Mesothelial cell of epicardium (in vitro differentiated cells): Measurements from ENCODE around the gene P4HA1. TPM values are rescaled to one million over a fixed set of nuclear protein-coding genes. Genes with fewer than 3 reads are reported as not detected.

Experiments
- DNase-seq, 2 experiments: peaks; one replicate each; pipeline ENCODE4 v3.0.0; 2021; ENCODE audit warnings: low spot score in 2 of 2; ENCODE audit not compliant: unreplicated experiment in 2 of 2
- H3K27ac Mint-ChIP-seq: 2 replicates; pipeline ENCODE4 v1.8.0; 2021; ENCODE audit warnings: mixed read lengths
- H3K27me3 Mint-ChIP-seq: 2 replicates; pipeline ENCODE4 v1.8.0; 2021; ENCODE audit warnings: low read depth, mixed read lengths
- H3K36me3 Mint-ChIP-seq: 2 replicates; pipeline ENCODE4 v1.8.0; 2021; ENCODE audit warnings: mixed read lengths
- H3K4me1 Mint-ChIP-seq: 2 replicates; pipeline ENCODE4 v1.8.0; 2021; ENCODE audit warnings: mixed read lengths
- H3K4me3 Mint-ChIP-seq: 2 replicates; pipeline ENCODE4 v1.8.0; 2021; ENCODE audit warnings: mild to moderate bottlenecking, moderate library complexity, mixed read lengths
- H3K9me3 Mint-ChIP-seq: 2 replicates; pipeline ENCODE4 v1.8.0; 2021; ENCODE audit warnings: mixed read lengths
- total RNA-seq: library from RNA; stranded (reverse); gene quantifications from 3 replicates; pipeline ENCODE4 v1.2.1, GENCODE V29; 2021
- TF ChIP-seq, protein P1 (sequence below): fragments of 200-600 bp; sonication (generic); IDR thresholded peaks from one replicate; pipeline ENCODE4 v1.5.0; 2021; ENCODE audit warnings: antibody characterized with exemption; ENCODE audit not compliant: unreplicated experiment

The P4HA1 gene
- total RNA-seq, 1 donor from 2014 or later, result 105 TPM

DNA sequence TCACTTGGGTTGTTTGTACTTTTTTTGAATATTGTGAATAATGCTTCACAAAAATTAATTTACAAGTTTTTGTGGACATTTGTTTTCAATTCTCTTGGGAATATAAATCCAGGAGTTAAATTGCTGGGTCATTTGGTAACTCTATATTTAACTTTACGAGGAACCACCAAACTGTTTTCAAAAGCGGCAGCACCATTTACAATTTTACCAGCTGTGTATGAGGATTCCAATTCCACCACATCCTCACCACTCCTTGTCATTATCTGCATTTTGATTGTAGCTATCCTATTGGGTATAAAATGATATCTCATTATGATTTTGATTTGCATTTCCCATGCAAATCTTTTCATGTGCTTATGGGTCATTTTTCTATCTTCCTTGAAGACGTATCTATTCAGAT, 9.6 kb upstream of the P4HA1 start:
- H3K9me3 Mint-ChIP-seq, result peaks cover 3% of the 10 kb centered on the region
- H3K27me3 Mint-ChIP-seq, result no peaks in the 10 kb centered on the region
- no peak overlapping the region for H3K4me3 Mint-ChIP-seq
- H3K4me1 Mint-ChIP-seq, result peaks cover 3% of the 10 kb centered on the region
- TF ChIP-seq, protein P1, sequence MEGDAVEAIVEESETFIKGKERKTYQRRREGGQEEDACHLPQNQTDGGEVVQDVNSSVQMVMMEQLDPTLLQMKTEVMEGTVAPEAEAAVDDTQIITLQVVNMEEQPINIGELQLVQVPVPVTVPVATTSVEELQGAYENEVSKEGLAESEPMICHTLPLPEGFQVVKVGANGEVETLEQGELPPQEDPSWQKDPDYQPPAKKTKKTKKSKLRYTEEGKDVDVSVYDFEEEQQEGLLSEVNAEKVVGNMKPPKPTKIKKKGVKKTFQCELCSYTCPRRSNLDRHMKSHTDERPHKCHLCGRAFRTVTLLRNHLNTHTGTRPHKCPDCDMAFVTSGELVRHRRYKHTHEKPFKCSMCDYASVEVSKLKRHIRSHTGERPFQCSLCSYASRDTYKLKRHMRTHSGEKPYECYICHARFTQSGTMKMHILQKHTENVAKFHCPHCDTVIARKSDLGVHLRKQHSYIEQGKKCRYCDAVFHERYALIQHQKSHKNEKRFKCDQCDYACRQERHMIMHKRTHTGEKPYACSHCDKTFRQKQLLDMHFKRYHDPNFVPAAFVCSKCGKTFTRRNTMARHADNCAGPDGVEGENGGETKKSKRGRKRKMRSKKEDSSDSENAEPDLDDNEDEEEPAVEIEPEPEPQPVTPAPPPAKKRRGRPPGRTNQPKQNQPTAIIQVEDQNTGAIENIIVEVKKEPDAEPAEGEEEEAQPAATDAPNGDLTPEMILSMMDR, result no peak
- no peak for DNase-seq
- peaks cover 26% of the 10 kb centered on the region for H3K36me3 Mint-ChIP-seq
- no peak overlapping the region for H3K27ac Mint-ChIP-seq

DNA sequence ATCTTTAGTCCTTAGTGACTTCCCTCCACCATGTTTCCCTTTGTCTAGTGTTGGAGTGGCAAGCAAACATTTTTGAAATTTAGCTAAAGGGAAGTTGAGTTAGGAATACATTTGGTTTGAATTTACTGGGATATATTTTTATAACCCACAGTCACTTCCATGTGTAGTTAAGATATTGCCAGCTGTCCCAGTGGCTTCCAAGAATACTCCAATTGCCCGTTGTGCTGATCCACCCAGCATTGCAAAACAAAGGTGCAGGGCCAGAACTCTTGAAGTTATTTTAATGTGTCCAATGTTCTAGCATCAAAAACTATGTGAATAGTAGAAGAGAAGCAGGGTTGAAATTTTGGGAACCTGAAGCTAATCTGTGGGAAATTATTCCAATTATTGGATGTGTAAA, 2.5 kb upstream of the P4HA1 start:
- Mint-ChIP-seq H3K9me3 (no peaks in the 10 kb centered on the region), H3K27ac (no peak overlapping the region), H3K27me3 (no peaks in the 10 kb centered on the region), H3K36me3 (peaks cover 10% of the 10 kb centered on the region), H3K4me3 (no peak overlapping the region), H3K4me1 (peaks cover 18% of the 10 kb centered on the region)
- TF ChIP-seq, protein P1, result no peak
- no peak for DNase-seq

DNA sequence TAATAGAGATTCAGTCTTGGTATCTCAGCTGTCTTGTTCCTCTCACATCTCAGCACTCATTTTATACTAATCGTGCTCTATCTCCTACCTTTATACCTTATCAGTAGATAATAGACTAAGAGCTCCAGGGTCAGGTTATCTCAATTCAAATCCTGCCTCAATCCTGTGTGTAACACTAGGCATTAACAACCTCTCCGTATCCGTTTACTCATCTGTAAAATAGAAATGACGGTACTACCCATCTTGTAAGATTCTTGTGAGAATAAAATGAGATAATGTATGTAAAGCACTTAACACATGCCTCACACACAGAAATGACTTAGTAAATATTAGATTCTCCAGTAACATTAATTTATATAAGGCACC, 622 bp upstream of the P4HA1 start:
- Mint-ChIP-seq H3K27me3 (no peaks in the 10 kb centered on the region), H3K27ac (peak overlapping the region; percentile 99), H3K36me3 (peaks cover 4% of the 10 kb centered on the region), H3K4me3 (peak overlapping the region; percentile 98), H3K4me1 (peaks cover 28% of the 10 kb centered on the region), H3K9me3 (no peaks in the 10 kb centered on the region)
- DNase-seq, result no peak
- TF ChIP-seq, protein P1, result no peak

DNA sequence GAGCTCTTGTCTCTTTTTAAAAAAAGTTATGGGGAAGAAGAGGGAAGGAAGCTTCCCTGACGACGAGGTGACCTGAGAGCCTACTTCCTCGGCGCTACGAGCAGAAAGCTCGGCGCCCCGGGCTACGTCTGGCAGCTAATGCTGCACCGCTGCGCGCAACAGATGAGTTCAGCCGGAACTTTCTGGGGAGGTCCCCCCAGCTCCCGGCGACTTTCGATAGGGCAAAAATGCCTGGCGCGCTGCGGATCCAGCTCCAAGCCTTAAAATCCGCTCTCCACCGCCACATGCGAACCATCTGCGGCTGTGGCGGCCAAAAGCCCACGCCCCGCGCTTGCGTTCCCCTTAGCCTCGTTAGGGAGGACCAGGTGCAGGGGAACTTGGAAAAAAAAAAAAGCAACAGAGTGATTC, 621 bp downstream of the P4HA1 start:
- Mint-ChIP-seq H3K27ac (peak overlapping the region; percentile 99), H3K27me3 (no peaks in the 10 kb centered on the region), H3K9me3 (no peaks in the 10 kb centered on the region), H3K4me1 (peaks cover 35% of the 10 kb centered on the region), H3K4me3 (peak overlapping the region; percentile 98), H3K36me3 (peaks cover 5% of the 10 kb centered on the region)
- TF ChIP-seq, protein P1, result no peak
- DNase-seq, result peak; percentile 51 to 75

DNA sequence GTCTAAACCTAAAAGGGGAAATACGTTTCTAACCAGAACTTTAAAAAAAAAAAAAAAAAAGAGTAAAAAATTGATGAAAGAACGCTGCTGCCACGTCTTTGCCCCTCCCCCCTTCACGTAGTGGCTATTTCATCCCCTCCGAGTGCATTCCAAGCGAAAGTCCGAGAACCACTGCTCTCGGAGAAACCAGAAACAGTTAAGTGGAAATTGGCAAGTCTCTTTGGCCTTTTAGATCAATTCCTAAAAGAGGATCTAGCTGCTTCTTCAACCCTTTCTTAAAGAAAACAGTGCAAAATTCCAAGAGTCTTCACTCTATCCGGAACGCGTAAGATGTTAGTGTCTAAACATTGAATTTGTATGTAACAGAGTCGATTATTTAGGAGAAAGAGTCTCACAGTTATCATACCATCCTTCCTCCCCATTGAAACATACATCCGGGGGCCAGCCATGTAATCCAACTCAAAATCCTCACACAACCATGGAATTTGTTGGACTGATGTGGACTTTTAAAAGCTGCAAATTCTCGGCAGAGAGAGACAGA, 1.1 kb downstream of the P4HA1 start:
- peak overlapping the region; percentile 98 for H3K4me3 Mint-ChIP-seq
- no peaks in the 10 kb centered on the region for H3K9me3 Mint-ChIP-seq
- peaks cover 35% of the 10 kb centered on the region for H3K4me1 Mint-ChIP-seq
- peak overlapping the region; percentile 99 for H3K27ac Mint-ChIP-seq
- TF ChIP-seq, protein P1, result no peak
- peak in 1 of 2 experiments; percentile 58 for DNase-seq
- H3K27me3 Mint-ChIP-seq, result no peaks in the 10 kb centered on the region
- peaks cover 5% of the 10 kb centered on the region for H3K36me3 Mint-ChIP-seq
